RWPE1 (cell line): ENCODE data around the gene DNLZ.

Experiments used
- CTCF ChIA-PET: fragments of 350-600 bp; sonication (Branson Sonifier 250); formaldehyde crosslinking; extraction: SDS; loops from one replicate; lab custom pipeline; 2021; lab: Yijun Ruan, JAX
- POLR2A ChIA-PET: fragments of 400-600 bp; formaldehyde crosslinking; extraction: SDS; loops from one replicate; lab custom pipeline; 2020; ENCODE audit warnings: antibody characterized with exemption; ENCODE audit not compliant: low non-redundant PET; lab: Yijun Ruan, JAX
- DNase-seq: peaks from one replicate; pipeline ENCODE4 v3.0.0; 2012; ENCODE audit warnings: low spot score
- H3K27ac ChIP-seq: fragments of 450-650 bp; 2 replicates; pipeline ENCODE4 v1.5.1; 2017
- CTCF ChIP-seq: fragments of 450-650 bp; conservative IDR thresholded peaks from 2 replicates; pipeline ENCODE4 v1.5.1; 2017; ENCODE audit warnings: low read depth, mild to moderate bottlenecking

Gene DNLZ

GRCh38 chr9:136370687-136371532, 7.4 kb upstream of the DNLZ start:
- ChIA-PET CTCF (no interaction called here), POLR2A (no interaction called here)
- H3K27ac ChIP-seq: no peak overlapping the region
- DNase-seq: no peak
- no peak for TF ChIP-seq CTCF

GRCh38 chr9:136370037-136370436, 6.5 kb upstream of the DNLZ start:
- TF ChIP-seq CTCF: no peak
- DNase-seq: no peak
- no peak overlapping the region for H3K27ac ChIP-seq
- POLR2A ChIA-PET: no interaction called here
- CTCF ChIA-PET: no interaction called here

- ChIA-PET POLR2A (no interaction called here), CTCF (interaction anchor here (0.7 kb wide), 1 partner anchor 1932 kb away, joined by 3 read pairs; no protein-coding TSS in a partner anchor)
- TF ChIP-seq CTCF: no peak
- DNase-seq: no peak
- H3K27ac ChIP-seq: no peak overlapping the region
These were observed 4.6 kb upstream of the DNLZ start for GRCh38 chr9:136368190-136368589.

- no peak for DNase-seq
- POLR2A ChIA-PET: no interaction called here
- no peak overlapping the region for H3K27ac ChIP-seq
- CTCF ChIA-PET: interaction anchor here (0.5 to 2.1 kb wide), 6 partner anchors 21 to 1998 kb away, joined by 3 to 12 read pairs (median 4); no protein-coding TSS in a partner anchor
- no peak for TF ChIP-seq CTCF
These were observed 4.0 kb upstream of the DNLZ start for GRCh38 chr9:136367296-136368145.

- no peak for TF ChIP-seq CTCF
- CTCF ChIA-PET: interaction anchor here (0.5 to 2.1 kb wide), 5 partner anchors 20 to 1997 kb away, joined by 3 to 12 read pairs (median 4); no protein-coding TSS in a partner anchor
- DNase-seq: no peak
- H3K27ac ChIP-seq: 0 out of 2 replicates have a peak overlapping the region, but pooled peaks have one; percentile 1
- POLR2A ChIA-PET: no interaction called here
These were observed 3.3 kb upstream of the DNLZ start for GRCh38 chr9:136366826-136367225.

- H3K27ac ChIP-seq: no peak overlapping the region
- DNase-seq: no peak
- TF ChIP-seq CTCF: no peak
- CTCF ChIA-PET: interaction anchor here (0.6 to 2.1 kb wide), 4 partner anchors 9 to 194 kb away, joined by 3 to 12 read pairs (median 3); no protein-coding TSS in a partner anchor
- POLR2A ChIA-PET: no interaction called here
These were observed 2.3 kb upstream of the DNLZ start for GRCh38 chr9:136365775-136366222.
